ENCODE results near the gene ENKUR. TPM values are rescaled to one million over a fixed set of nuclear protein-coding genes. Genes with fewer than 3 reads are reported as not detected.

The ENKUR gene
- total RNA-seq, 1 experiment from 2014 or later: 0.13 TPM

- ATAC-seq: no peak
- no peak for DNase-seq (ENCODE audit: low read depth, low spot score)
- intact Hi-C loops (cut with micrococcal nuclease; ENCODE audit: unreplicated experiment) (no loop called here), in situ Hi-C loops (cut with HindIII; ENCODE audit: low pct_unique_long_range_greater_than_20kb, low sequenced_read_pairs) (no loop called here)
- TF ChIP-seq SIN3A (IDR thresholded peaks at IDR 0.05; ENCODE audit: borderline replicate concordance, insufficient read depth, low read depth, low read length): no peak
- TF ChIP-seq CTCF (IDR thresholded peaks at IDR 0.05): no peak
- no peak for TF ChIP-seq TCF7L2 (IDR thresholded peaks at IDR 0.05; ENCODE audit: low read depth, low read length)
- TF ChIP-seq POLR2AphosphoS5 (IDR thresholded peaks at IDR 0.05; ENCODE audit: low read depth, low read length): no peak
- TF ChIP-seq REST (IDR thresholded peaks at IDR 0.05; ENCODE audit: insufficient read depth in 1 of 2, low read depth in 2 of 2, low read length in 1 of 2): no peak
- no peaks in the 10 kb centered on the region for H3K27me3 ChIP-seq (ENCODE audit: control insufficient read depth, insufficient read depth, low read length)
- no peaks in the 10 kb centered on the region for H3K4me1 ChIP-seq (ENCODE audit: control insufficient read depth, insufficient read depth, low read length)
- CTCF ChIA-PET: no interaction called here
- no peak overlapping the region for H3K27ac ChIP-seq (ENCODE audit: low read length)
- no peaks in the 10 kb centered on the region for H3K9me3 ChIP-seq (ENCODE audit: control insufficient read depth, insufficient read depth, low read depth, low read length)
- POLR2A ChIA-PET: no interaction called here
- BruUV-seq (replicated peaks): no TSS peak
- no peaks in the 10 kb centered on the region for H3K36me3 ChIP-seq (ENCODE audit: control insufficient read depth, insufficient read depth, low read length)
- H3K4me3 ChIP-seq (ENCODE audit: low read depth in 2 of 2, low read length in 2 of 2): no peak overlapping the region
These were observed 42.8 kb downstream of the ENKUR start for GRCh38 chr10:24973163-24973562.

DNA sequence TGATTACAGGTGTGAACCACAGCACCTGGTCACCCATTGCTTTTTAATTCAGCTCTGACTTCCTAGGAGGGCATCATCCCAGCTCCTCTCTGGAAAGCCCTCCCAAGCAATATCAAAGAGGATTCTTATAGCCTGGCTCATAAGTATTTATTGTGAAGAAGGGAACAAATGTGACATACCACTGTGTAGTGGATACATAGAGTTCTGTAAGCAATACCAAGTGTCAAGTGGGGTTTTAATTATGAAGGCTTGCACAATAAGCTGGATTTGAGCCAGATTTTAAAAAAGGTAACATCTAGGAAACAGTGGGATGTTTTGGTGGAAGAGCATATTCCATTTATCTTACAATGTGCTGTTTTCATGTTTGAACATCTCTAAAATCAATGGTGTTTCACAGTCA, 44.6 kb downstream of the ENKUR start:
- ChIA-PET POLR2A (no interaction called here), CTCF (no interaction called here)
- BruUV-seq (replicated peaks): no TSS peak
- DNase-seq (ENCODE audit: low read depth, low spot score) (no peak), ATAC-seq (no peak)
- Histone ChIP-seq H3K27me3 (ENCODE audit: control insufficient read depth, insufficient read depth, low read length) (no peaks in the 10 kb centered on the region), H3K36me3 (ENCODE audit: control insufficient read depth, insufficient read depth, low read length) (no peaks in the 10 kb centered on the region), H3K9me3 (ENCODE audit: control insufficient read depth, insufficient read depth, low read depth, low read length) (no peaks in the 10 kb centered on the region), H3K4me1 (ENCODE audit: control insufficient read depth, insufficient read depth, low read length) (no peaks in the 10 kb centered on the region), H3K4me3 (ENCODE audit: low read depth in 2 of 2, low read length in 2 of 2) (no peak overlapping the region), H3K27ac (ENCODE audit: low read length) (no peak overlapping the region)
- in situ Hi-C loops (cut with HindIII; ENCODE audit: low pct_unique_long_range_greater_than_20kb, low sequenced_read_pairs) (no loop called here), intact Hi-C loops (cut with micrococcal nuclease; ENCODE audit: unreplicated experiment) (no loop called here)
- TF ChIP-seq SIN3A (IDR thresholded peaks at IDR 0.05; ENCODE audit: borderline replicate concordance, insufficient read depth, low read depth, low read length) (no peak), REST (IDR thresholded peaks at IDR 0.05; ENCODE audit: insufficient read depth in 1 of 2, low read depth in 2 of 2, low read length in 1 of 2) (no peak), POLR2AphosphoS5 (IDR thresholded peaks at IDR 0.05; ENCODE audit: low read depth, low read length) (no peak), CTCF (IDR thresholded peaks at IDR 0.05) (no peak), TCF7L2 (IDR thresholded peaks at IDR 0.05; ENCODE audit: low read depth, low read length) (no peak)
